Keratinocyte (primary cell): ENCODE measurements around the gene MGLL. TPM values are rescaled to one million over a fixed set of nuclear protein-coding genes. Genes with fewer than 3 reads are reported as not detected.

Source experiments
- DNase-seq: peaks from one replicate; pipeline ENCODE4 v3.0.0-alpha.2; 2011; ENCODE audit warnings: low read depth, missing footprints, low spot score
- FAIRE-seq: peaks from 2 replicates; lab custom pipeline; 2011; peaks lifted over from hg19 to GRCh38; lab: Jason Lieb, UNC
- H2AFZ ChIP-seq: 2 replicates; pipeline ENCODE4 v1.6.0; 2012; ENCODE audit warnings: low read length, control low read depth, inconsistent platforms; ENCODE audit not compliant: control insufficient read depth
- H3K27ac ChIP-seq: 2 replicates; pipeline ENCODE4 v1.5.1; 2011; ENCODE audit warnings: low read length; ENCODE audit not compliant: control insufficient read depth, insufficient read depth
- H3K27me3 ChIP-seq: 3 replicates; pipeline ENCODE4 v1.6.0; 2011; ENCODE audit warnings: low read length; ENCODE audit not compliant: control insufficient read depth, insufficient read depth; ENCODE audit errors: extremely low read depth
- H3K36me3 ChIP-seq, 2 experiments: 2 replicates in 1 of 2; 3 replicates in 1 of 2; pipeline ENCODE4 v1.5.1; 2011; ENCODE audit warnings: low read length in 2 of 2, mild to moderate bottlenecking in 1 of 2; ENCODE audit not compliant: control insufficient read depth in 2 of 2, insufficient read depth in 2 of 2; ENCODE audit errors: extremely low read depth in 1 of 2
- H3K4me1 ChIP-seq: 3 replicates; pipeline ENCODE4 v1.5.1; 2011; ENCODE audit warnings: low read length; ENCODE audit not compliant: control insufficient read depth, insufficient read depth; ENCODE audit errors: extremely low read depth
- H3K4me2 ChIP-seq: 3 replicates; pipeline ENCODE4 v1.6.0; 2011; ENCODE audit warnings: low read depth, low read length; ENCODE audit not compliant: control insufficient read depth, insufficient read depth; ENCODE audit errors: extremely low read depth
- H3K4me3 ChIP-seq, 3 experiments: fragments of 200-600 bp in 1 of 3; sonication (generic) in 1 of 3; 2 replicates in 2 of 3; 3 replicates in 1 of 3; pipeline ENCODE4 v1.5.1; 2011 to 2016; ENCODE audit warnings: low read length in 3 of 3, mild to moderate bottlenecking in 3 of 3, control low read depth in 2 of 3, inconsistent platforms in 1 of 3, low read depth in 1 of 3, mixed read lengths in 1 of 3, mixed run types in 1 of 3, moderate library complexity in 1 of 3; ENCODE audit not compliant: control insufficient read depth in 2 of 3, insufficient read depth in 2 of 3; ENCODE audit errors: extremely low read depth in 1 of 3
- H3K79me2 ChIP-seq: 2 replicates; pipeline ENCODE4 v1.6.0; 2012; ENCODE audit warnings: low read length; ENCODE audit not compliant: control insufficient read depth, insufficient read depth
- H3K9ac ChIP-seq: 3 replicates; pipeline ENCODE4 v1.6.0; 2011; ENCODE audit warnings: low read length; ENCODE audit not compliant: control insufficient read depth, insufficient read depth; ENCODE audit errors: extremely low read depth
- H3K9me1 ChIP-seq: 3 replicates; pipeline ENCODE4 v1.6.0; 2011; ENCODE audit warnings: low read length; ENCODE audit not compliant: control insufficient read depth, insufficient read depth; ENCODE audit errors: extremely low read depth
- H3K9me3 ChIP-seq: 2 replicates; pipeline ENCODE4 v1.5.1; 2012; ENCODE audit warnings: low read depth, low read length; ENCODE audit not compliant: control insufficient read depth
- H4K20me1 ChIP-seq: 3 replicates; pipeline ENCODE4 v1.6.0; 2011; ENCODE audit warnings: low read length; ENCODE audit not compliant: control insufficient read depth, insufficient read depth; ENCODE audit errors: extremely low read depth
- EZH2 ChIP-seq: IDR thresholded peaks from one replicate; pipeline ENCODE4 v1.6.1; 2012; ENCODE audit warnings: inconsistent platforms, mild to moderate bottlenecking, low read length, moderate library complexity
- dilution Hi-C: fragments of 300-500 bp; cut with MboI; formaldehyde crosslinking; loops from one replicate; pipeline ENCODE4 v1.7.0; 2020; ENCODE audit warnings: low sequenced_read_pairs; ENCODE audit not compliant: extremely low pct_ligation_motif_present
- polyA plus RNA-seq, 5 experiments: library from polyadenylated mRNA; depleted of rRNA in 3 of 5; stranded (reverse) in 3 of 5; stranded (forward) in 1 of 5; unstranded in 1 of 5; fragments of >200 nt; gene quantifications; 1 replicate in 1 of 5; 2 replicates in 3 of 5; 3 replicates in 1 of 5; pipeline versions ENCODE4 v1.2.1 to v1.2.3, GENCODE V29; 2011 to 2012; ENCODE audit warnings: missing spikeins in 2 of 5, low read depth in 1 of 5, low replicate concordance in 1 of 5
- TF ChIP-seq, protein P1 (sequence below), 3 experiments: IDR thresholded peaks in 1 of 3; conservative IDR thresholded peaks in 1 of 3; optimal IDR thresholded peaks in 1 of 3; 2 replicates in 2 of 3; 3 replicates in 1 of 3; pipeline versions ENCODE3 to v1.5.1; 2011; ENCODE audit warnings: low read length in 3 of 3, mild to moderate bottlenecking in 3 of 3, moderate library complexity in 2 of 3, control low read depth in 1 of 3, inconsistent platforms in 1 of 3; ENCODE audit not compliant: insufficient read depth in 2 of 3; ENCODE audit errors: extremely low read depth in 1 of 3

The MGLL gene
- polyA plus RNA-seq, 1 donor (not counting 4 experiments of a cell fraction or from before 2014, with no cell fraction given), result 17.8 TPM

GRCh38 chr3:127708837-127709236, 113.5 kb downstream of the MGLL start:
- peaks cover 6 to 8% of the 10 kb centered on the region in 2 experiments for H3K36me3 ChIP-seq
- no peaks in the 10 kb centered on the region for H3K9me3 ChIP-seq
- no peaks in the 10 kb centered on the region for H3K79me2 ChIP-seq
- H3K9me1 ChIP-seq, result no peaks in the 10 kb centered on the region
- peaks cover 13% of the 10 kb centered on the region for H3K4me1 ChIP-seq
- DNase-seq (no peak), FAIRE-seq (no peak)
- H2AFZ ChIP-seq, result no peak overlapping the region
- TF ChIP-seq EZH2, result no peak
- TF ChIP-seq, protein P1, sequence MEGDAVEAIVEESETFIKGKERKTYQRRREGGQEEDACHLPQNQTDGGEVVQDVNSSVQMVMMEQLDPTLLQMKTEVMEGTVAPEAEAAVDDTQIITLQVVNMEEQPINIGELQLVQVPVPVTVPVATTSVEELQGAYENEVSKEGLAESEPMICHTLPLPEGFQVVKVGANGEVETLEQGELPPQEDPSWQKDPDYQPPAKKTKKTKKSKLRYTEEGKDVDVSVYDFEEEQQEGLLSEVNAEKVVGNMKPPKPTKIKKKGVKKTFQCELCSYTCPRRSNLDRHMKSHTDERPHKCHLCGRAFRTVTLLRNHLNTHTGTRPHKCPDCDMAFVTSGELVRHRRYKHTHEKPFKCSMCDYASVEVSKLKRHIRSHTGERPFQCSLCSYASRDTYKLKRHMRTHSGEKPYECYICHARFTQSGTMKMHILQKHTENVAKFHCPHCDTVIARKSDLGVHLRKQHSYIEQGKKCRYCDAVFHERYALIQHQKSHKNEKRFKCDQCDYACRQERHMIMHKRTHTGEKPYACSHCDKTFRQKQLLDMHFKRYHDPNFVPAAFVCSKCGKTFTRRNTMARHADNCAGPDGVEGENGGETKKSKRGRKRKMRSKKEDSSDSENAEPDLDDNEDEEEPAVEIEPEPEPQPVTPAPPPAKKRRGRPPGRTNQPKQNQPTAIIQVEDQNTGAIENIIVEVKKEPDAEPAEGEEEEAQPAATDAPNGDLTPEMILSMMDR (optimal IDR thresholded peaks at IDR 0.05 in 1 of 3, IDR thresholded peaks at IDR 0.05 in 1 of 3, conservative IDR thresholded peaks at IDR 0.05 in 1 of 3; ENCODE audit: extremely low read depth in 1 of 3, insufficient read depth in 2 of 3, low read length in 3 of 3), result no peak
- H3K4me3 ChIP-seq, result no peak overlapping the region
- H3K4me2 ChIP-seq, result no peak overlapping the region
- dilution Hi-C loops, result no loop called here
- H4K20me1 ChIP-seq, result no peaks in the 10 kb centered on the region
- no peaks in the 10 kb centered on the region for H3K27me3 ChIP-seq
- H3K27ac ChIP-seq, result no peak overlapping the region
- no peak overlapping the region for H3K9ac ChIP-seq

DNA sequence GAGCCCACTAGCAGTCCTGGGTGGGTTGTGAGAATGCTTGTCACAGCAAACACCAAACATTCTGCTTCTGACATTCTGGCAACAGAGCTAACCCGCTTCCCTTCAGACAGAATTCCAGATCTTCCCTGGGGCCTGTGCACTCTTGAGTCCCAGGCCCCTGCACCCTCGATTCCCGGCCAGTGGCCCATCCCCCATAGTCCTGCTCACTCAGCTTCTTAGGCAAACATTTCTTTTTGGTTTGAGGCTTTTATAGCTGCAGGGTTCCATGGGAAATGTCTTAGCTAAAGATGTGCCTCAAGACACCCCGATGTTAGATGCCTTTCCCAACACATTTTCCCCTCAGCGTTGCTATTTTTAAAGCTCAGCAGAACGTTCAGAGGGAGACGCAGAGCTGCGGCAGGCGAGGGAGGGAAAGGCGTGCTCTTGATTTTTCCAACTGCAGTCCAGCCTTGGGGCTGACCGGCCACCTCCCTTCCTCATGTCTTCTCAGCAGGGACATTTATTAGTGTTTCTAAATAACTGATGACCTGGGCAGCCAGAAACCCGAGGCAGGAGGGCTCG, 114.4 kb downstream of the MGLL start:
- Histone ChIP-seq H3K27ac (no peak overlapping the region), H3K4me2 (no peak overlapping the region), H3K9me1 (no peaks in the 10 kb centered on the region), H2AFZ (no peak overlapping the region), H3K27me3 (no peaks in the 10 kb centered on the region), H3K36me3 (peaks cover 6 to 8% of the 10 kb centered on the region in 2 experiments), H3K9me3 (no peaks in the 10 kb centered on the region), H3K4me1 (peaks cover 13% of the 10 kb centered on the region), H3K79me2 (no peaks in the 10 kb centered on the region), H3K9ac (no peak overlapping the region), H4K20me1 (no peaks in the 10 kb centered on the region), H3K4me3 (no peak overlapping the region)
- DNase-seq, result no peak
- dilution Hi-C loops, result no loop called here
- FAIRE-seq, result no peak
- TF ChIP-seq, protein P1 (optimal IDR thresholded peaks at IDR 0.05 in 1 of 3, IDR thresholded peaks at IDR 0.05 in 1 of 3, conservative IDR thresholded peaks at IDR 0.05 in 1 of 3; ENCODE audit: extremely low read depth in 1 of 3, insufficient read depth in 2 of 3, low read length in 3 of 3), result no peak
- TF ChIP-seq EZH2, result no peak
